AG04450 (cell line): Measurements from ENCODE around the gene KRT72. TPM values are rescaled to one million over a fixed set of nuclear protein-coding genes. Genes with fewer than 3 reads are reported as not detected.

Source experiments
- CTCF ChIA-PET: fragments of 300-600, 350-600 bp; formaldehyde crosslinking; extraction: SDS; loops from one replicate; lab custom pipeline; 2022; ENCODE audit warnings: antibody characterized with exemption, inconsistent platforms; lab: Charles Lee
- POLR2A ChIA-PET: fragments of 350-600 bp; formaldehyde crosslinking; extraction: SDS; loops from one replicate; lab custom pipeline; 2021; ENCODE audit warnings: antibody characterized with exemption, inconsistent platforms; lab: Yijun Ruan, JAX
- DNase-seq: peaks from one replicate; pipeline ENCODE4 v3.0.0-alpha.2; 2011; ENCODE audit warnings: low read depth, low spot score
- H3K27ac ChIP-seq: one replicate; pipeline ENCODE4 v1.5.1; 2012; ENCODE audit warnings: low read depth, low read length, control low read depth
- H3K27me3 ChIP-seq: one replicate; pipeline ENCODE4 v1.6.0; 2012; ENCODE audit warnings: low read length; ENCODE audit not compliant: control insufficient read depth, insufficient read depth
- H3K4me3 ChIP-seq: 2 replicates; pipeline ENCODE4 v1.5.1; 2011; ENCODE audit warnings: mild to moderate bottlenecking, low read depth, low read length, control low read depth
- H3K9me3 ChIP-seq: 2 replicates; pipeline ENCODE4 v1.5.1; 2012; ENCODE audit warnings: low read length; ENCODE audit not compliant: control insufficient read depth, insufficient read depth
- CTCF ChIP-seq: IDR thresholded peaks from 2 replicates; pipeline ENCODE4 v1.5.1; 2011; ENCODE audit warnings: low read depth, low read length, control low read depth, inconsistent platforms
- polyA plus RNA-seq: library from polyadenylated mRNA; depleted of rRNA; stranded (reverse); fragments of >200 nt; gene quantifications from 2 replicates; pipeline ENCODE4 v1.2.3, GENCODE V29; 2011

The KRT72 gene
- polyA plus RNA-seq, 1 experiment, result not detected

GRCh38 chr12:52612431-52613383 is 11.4 kb upstream of the KRT72 start:
- ChIA-PET POLR2A (no interaction called here), CTCF (no interaction called here)
- Histone ChIP-seq H3K9me3 (no peaks in the 10 kb centered on the region), H3K27ac (no peak overlapping the region), H3K27me3 (peaks cover 35% of the 10 kb centered on the region), H3K4me3 (no peak overlapping the region)
- DNase-seq, result no peak
- no peak for TF ChIP-seq CTCF

- TF ChIP-seq CTCF, result no peak
- Histone ChIP-seq H3K27me3 (peaks cover 36% of the 10 kb centered on the region), H3K9me3 (no peaks in the 10 kb centered on the region), H3K27ac (no peak overlapping the region), H3K4me3 (no peak overlapping the region)
- no peak for DNase-seq
- CTCF ChIA-PET, result no interaction called here
- POLR2A ChIA-PET, result no interaction called here
Observed at GRCh38 chr12:52611080-52611468, 9.8 kb upstream of the KRT72 start.

- Histone ChIP-seq H3K27me3 (peaks cover 28% of the 10 kb centered on the region), H3K9me3 (no peaks in the 10 kb centered on the region), H3K27ac (no peak overlapping the region), H3K4me3 (no peak overlapping the region)
- TF ChIP-seq CTCF, result no peak
- ChIA-PET POLR2A (no interaction called here), CTCF (no interaction called here)
- DNase-seq, result no peak
Observed at GRCh38 chr12:52608826-52609630, 7.8 kb upstream of the KRT72 start.

- H3K27me3 ChIP-seq, result peaks cover 26% of the 10 kb centered on the region
- TF ChIP-seq CTCF, result no peak
- CTCF ChIA-PET, result no interaction called here
- POLR2A ChIA-PET, result no interaction called here
- H3K9me3 ChIP-seq, result no peaks in the 10 kb centered on the region
- no peak for DNase-seq
- no peak overlapping the region for H3K4me3 ChIP-seq
- no peak overlapping the region for H3K27ac ChIP-seq
Observed at GRCh38 chr12:52608161-52608560, 6.9 kb upstream of the KRT72 start.

- Histone ChIP-seq H3K27ac (no peak overlapping the region), H3K27me3 (peaks cover 25% of the 10 kb centered on the region), H3K4me3 (no peak overlapping the region), H3K9me3 (no peaks in the 10 kb centered on the region)
- TF ChIP-seq CTCF, result no peak
- ChIA-PET POLR2A (no interaction called here), CTCF (no interaction called here)
- no peak for DNase-seq
Observed at GRCh38 chr12:52607314-52607713, 6.1 kb upstream of the KRT72 start.
